Neural progenitor cell (in vitro differentiated cells): ENCODE results near the gene FARS2. TPM values are rescaled to one million over a fixed set of nuclear protein-coding genes. Genes with fewer than 3 reads are reported as not detected.

Experiments
- DNase-seq: peaks from one replicate; pipeline ENCODE4 v3.0.0-alpha.2; 2016; ENCODE audit warnings: low spot score
- H2AFZ ChIP-seq: fragments of 200-600 bp; sonication (generic); replicated peaks from 2 replicates; pipeline ENCODE4 v1.6.1; 2016; ENCODE audit warnings: antibody characterized with exemption
- H3F3A ChIP-seq: fragments of 200-600 bp; sonication (generic); 2 replicates; pipeline ENCODE4 v1.6.1; 2016; ENCODE audit warnings: antibody characterized with exemption, low read depth
- H3K27ac ChIP-seq: fragments of 200-600 bp; sonication (generic); 2 replicates; pipeline ENCODE4 v1.5.1; 2016; ENCODE audit warnings: mild to moderate bottlenecking
- H3K27me3 ChIP-seq: fragments of 200-600 bp; sonication (generic); 2 replicates; pipeline ENCODE4 v1.6.1; 2016; ENCODE audit warnings: mild to moderate bottlenecking, moderate library complexity
- H3K36me3 ChIP-seq: fragments of 200-600 bp; sonication (generic); 2 replicates; pipeline ENCODE4 v1.5.1; 2016
- H3K4me1 ChIP-seq: fragments of 200-600 bp; sonication (generic); 2 replicates; pipeline ENCODE4 v1.6.1; 2016; ENCODE audit warnings: mixed run types
- H3K4me2 ChIP-seq: fragments of 200-600 bp; sonication (generic); 2 replicates; pipeline ENCODE4 v1.6.1; 2016
- H3K4me3 ChIP-seq: fragments of 200-600 bp; sonication (generic); 2 replicates; pipeline ENCODE4 v1.5.1; 2016
- H3K79me2 ChIP-seq: fragments of 200-600 bp; sonication (generic); 2 replicates; pipeline ENCODE4 v1.6.1; 2016; ENCODE audit warnings: low read depth
- H3K9ac ChIP-seq: fragments of 200-600 bp; sonication (generic); 2 replicates; pipeline ENCODE4 v1.6.1; 2016
- H3K9me3 ChIP-seq: fragments of 200-600 bp; sonication (generic); 2 replicates; pipeline ENCODE4 v1.5.1; 2016; ENCODE audit warnings: low read depth
- H4K20me1 ChIP-seq: fragments of 200-600 bp; sonication (generic); 2 replicates; pipeline ENCODE4 v1.6.1; 2016; ENCODE audit warnings: low read depth
- H3K27ac Mint-ChIP-seq: 3 replicates; pipeline ENCODE4 v1.8.0; 2021; ENCODE audit warnings: mixed read lengths
- H3K27me3 Mint-ChIP-seq: 2 replicates; pipeline ENCODE4 v1.8.0; 2022; ENCODE audit warnings: low read depth, mild to moderate bottlenecking, inconsistent platforms, moderate library complexity, mixed read lengths; ENCODE audit not compliant: insufficient read depth
- H3K36me3 Mint-ChIP-seq: 3 replicates; pipeline ENCODE4 v1.8.0; 2021; ENCODE audit warnings: mixed read lengths
- H3K4me1 Mint-ChIP-seq: 3 replicates; pipeline ENCODE4 v1.8.0; 2021; ENCODE audit warnings: mixed read lengths
- H3K4me3 Mint-ChIP-seq: 3 replicates; pipeline ENCODE4 v1.8.0; 2021; ENCODE audit warnings: mild to moderate bottlenecking, moderate library complexity, mixed read lengths
- H3K9me3 Mint-ChIP-seq: 3 replicates; pipeline ENCODE4 v1.8.0; 2020; ENCODE audit warnings: mixed read lengths
- EZH2 ChIP-seq: fragments of 200-600 bp; sonication (generic); IDR thresholded peaks from 2 replicates; pipeline ENCODE4 v1.6.1; 2017; ENCODE audit warnings: antibody characterized with exemption, mild to moderate bottlenecking, moderate library complexity
- EZH2phosphoT487 ChIP-seq: fragments of 200-600 bp; sonication (generic); IDR thresholded peaks from 2 replicates; pipeline ENCODE4 v1.6.1; 2017; ENCODE audit warnings: antibody characterized with exemption
- total RNA-seq: library from RNA; depleted of rRNA; stranded (reverse); fragments of >200 nt; gene quantifications from 2 replicates; pipeline ENCODE4 v1.2.3, GENCODE V29; 2015; ENCODE audit warnings: low replicate concordance
- TF ChIP-seq, protein P1 (sequence below): fragments of 200-600 bp; sonication (generic); IDR thresholded peaks from 2 replicates; pipeline ENCODE4 v1.5.1; 2017; ENCODE audit warnings: antibody characterized with exemption, mild to moderate bottlenecking

The FARS2 gene
- total RNA-seq, 1 donor from 2014 or later = 10.8 TPM

DNA sequence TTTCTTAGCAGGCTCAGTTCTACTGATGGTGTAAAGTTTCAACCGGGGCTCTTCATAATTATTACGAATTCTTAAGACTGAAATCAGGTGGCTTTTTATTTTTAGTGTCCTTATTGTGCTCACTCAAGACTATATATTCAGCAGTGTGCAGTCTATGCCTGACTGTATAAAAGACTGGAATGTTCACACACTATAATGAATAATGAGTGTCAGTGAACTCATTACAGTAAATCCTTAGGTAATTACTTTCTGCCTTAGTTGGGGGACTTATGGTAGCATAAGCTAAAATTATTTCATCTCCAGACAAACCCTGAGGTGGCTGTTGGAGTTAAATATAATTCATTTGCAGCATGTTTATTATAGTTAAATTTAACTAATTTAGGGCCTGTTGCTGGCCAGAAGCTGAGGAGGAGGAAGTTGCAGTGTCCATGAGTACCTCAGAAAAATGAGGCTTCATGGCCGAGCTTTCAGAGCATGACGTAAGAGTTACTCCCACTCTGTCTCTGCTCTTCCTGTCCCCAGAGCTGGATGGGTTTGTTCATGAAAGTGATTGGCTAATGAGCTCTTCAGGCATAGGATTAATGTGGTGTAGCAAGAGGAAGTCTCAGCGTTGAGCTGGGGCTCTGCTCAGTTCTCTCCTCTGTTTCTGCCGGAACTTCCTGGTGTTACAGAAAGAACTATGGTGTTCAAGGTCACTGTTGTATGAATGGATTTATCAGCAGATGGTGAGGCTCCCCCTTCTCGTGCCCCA lies 409.7 kb downstream of the FARS2 start:
- no peak for DNase-seq
- H3K9me3 Mint-ChIP-seq = no peaks in the 10 kb centered on the region

DNA sequence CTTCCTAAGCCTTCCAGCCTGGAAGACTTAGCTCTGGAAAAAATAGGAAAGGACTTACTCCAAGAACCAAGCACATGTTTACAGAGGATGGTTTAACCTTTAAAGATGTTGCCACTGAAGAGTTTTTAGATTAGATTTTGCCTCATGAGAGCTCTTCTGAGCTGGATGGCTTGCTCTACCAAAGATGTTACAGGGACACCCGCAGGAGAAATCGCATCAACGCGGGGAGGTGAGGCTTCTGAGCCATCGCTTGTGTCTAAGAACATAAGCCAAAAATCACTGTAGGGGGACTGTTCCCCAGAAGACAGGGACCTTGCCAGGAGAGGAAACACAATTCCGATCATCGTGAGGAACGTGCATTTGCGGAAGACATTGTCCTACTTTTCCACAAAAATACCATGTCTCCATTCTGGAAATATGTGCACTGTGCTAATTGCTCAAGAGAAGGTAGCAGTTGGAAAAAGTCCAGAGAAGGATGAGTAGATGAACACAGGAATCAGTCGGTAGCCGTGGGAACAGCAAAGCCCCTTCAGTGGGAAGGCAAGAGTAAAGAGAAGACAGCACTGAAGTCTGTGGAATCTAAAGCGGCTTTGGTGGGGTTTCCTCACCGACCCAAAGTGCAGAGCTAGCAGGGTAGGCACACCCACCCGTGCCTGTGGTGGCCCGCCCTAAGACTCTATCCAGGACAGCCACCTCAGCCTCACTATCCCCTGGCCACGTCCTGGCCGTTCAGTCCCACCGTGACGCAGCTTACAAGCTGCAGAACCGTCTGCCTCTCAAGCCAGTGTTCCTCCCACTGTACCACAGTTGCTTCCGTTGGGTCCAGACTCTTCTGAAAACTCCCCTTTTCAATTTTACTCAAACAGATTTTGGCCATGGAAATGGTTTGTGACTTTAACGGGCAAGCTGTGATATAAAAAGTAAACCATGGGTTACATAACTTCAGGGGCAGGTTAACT lies 410.6 kb downstream of the FARS2 start:
- no peak overlapping the region for H2AFZ ChIP-seq
- H4K20me1 ChIP-seq = no peaks in the 10 kb centered on the region
- no peaks in the 10 kb centered on the region for H3K79me2 ChIP-seq
- H3K4me2 ChIP-seq = peak overlapping the region; percentile 24
- Mint-ChIP-seq H3K4me3 (no peak overlapping the region), H3K27me3 (no peaks in the 10 kb centered on the region), H3K36me3 (no peaks in the 10 kb centered on the region), H3K4me1 (peaks cover 23% of the 10 kb centered on the region), H3K9me3 (no peaks in the 10 kb centered on the region), H3K27ac (peak overlapping the region; percentile 73)
- peaks cover 8% of the 10 kb centered on the region for H3F3A ChIP-seq
- TF ChIP-seq EZH2phosphoT487 = no peak
- H3K4me1 ChIP-seq = peaks cover 25% of the 10 kb centered on the region
- H3K4me3 ChIP-seq = no peak overlapping the region
- no peak overlapping the region for H3K27ac ChIP-seq
- no peak for DNase-seq
- H3K27me3 ChIP-seq = no peaks in the 10 kb centered on the region
- H3K36me3 ChIP-seq = no peaks in the 10 kb centered on the region
- H3K9ac ChIP-seq = no peak overlapping the region
- H3K9me3 ChIP-seq = no peaks in the 10 kb centered on the region

More for the DNA sequence above, 409.7 kb downstream of the FARS2 start:
- Mint-ChIP-seq H3K27me3 (no peaks in the 10 kb centered on the region), H3K36me3 (no peaks in the 10 kb centered on the region), H3K27ac (no peak overlapping the region), H3K4me3 (no peak overlapping the region), H3K4me1 (peaks cover 23% of the 10 kb centered on the region)
- no peaks in the 10 kb centered on the region for H3K36me3 ChIP-seq
- H3K4me1 ChIP-seq = peaks cover 25% of the 10 kb centered on the region
- TF ChIP-seq EZH2 (no peak), EZH2phosphoT487 (no peak)
- TF ChIP-seq, protein P1, sequence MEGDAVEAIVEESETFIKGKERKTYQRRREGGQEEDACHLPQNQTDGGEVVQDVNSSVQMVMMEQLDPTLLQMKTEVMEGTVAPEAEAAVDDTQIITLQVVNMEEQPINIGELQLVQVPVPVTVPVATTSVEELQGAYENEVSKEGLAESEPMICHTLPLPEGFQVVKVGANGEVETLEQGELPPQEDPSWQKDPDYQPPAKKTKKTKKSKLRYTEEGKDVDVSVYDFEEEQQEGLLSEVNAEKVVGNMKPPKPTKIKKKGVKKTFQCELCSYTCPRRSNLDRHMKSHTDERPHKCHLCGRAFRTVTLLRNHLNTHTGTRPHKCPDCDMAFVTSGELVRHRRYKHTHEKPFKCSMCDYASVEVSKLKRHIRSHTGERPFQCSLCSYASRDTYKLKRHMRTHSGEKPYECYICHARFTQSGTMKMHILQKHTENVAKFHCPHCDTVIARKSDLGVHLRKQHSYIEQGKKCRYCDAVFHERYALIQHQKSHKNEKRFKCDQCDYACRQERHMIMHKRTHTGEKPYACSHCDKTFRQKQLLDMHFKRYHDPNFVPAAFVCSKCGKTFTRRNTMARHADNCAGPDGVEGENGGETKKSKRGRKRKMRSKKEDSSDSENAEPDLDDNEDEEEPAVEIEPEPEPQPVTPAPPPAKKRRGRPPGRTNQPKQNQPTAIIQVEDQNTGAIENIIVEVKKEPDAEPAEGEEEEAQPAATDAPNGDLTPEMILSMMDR = no peak
- H3K27ac ChIP-seq = no peak overlapping the region
- no peaks in the 10 kb centered on the region for H3K79me2 ChIP-seq
- H3K27me3 ChIP-seq = no peaks in the 10 kb centered on the region
- no peak overlapping the region for H3K9ac ChIP-seq
- H3K4me3 ChIP-seq = no peak overlapping the region
- no peaks in the 10 kb centered on the region for H4K20me1 ChIP-seq
- H3K4me2 ChIP-seq = peak overlapping the region; percentile 3
- H2AFZ ChIP-seq = no peak overlapping the region
- H3F3A ChIP-seq = peaks cover 8% of the 10 kb centered on the region
- no peaks in the 10 kb centered on the region for H3K9me3 ChIP-seq

DNA sequence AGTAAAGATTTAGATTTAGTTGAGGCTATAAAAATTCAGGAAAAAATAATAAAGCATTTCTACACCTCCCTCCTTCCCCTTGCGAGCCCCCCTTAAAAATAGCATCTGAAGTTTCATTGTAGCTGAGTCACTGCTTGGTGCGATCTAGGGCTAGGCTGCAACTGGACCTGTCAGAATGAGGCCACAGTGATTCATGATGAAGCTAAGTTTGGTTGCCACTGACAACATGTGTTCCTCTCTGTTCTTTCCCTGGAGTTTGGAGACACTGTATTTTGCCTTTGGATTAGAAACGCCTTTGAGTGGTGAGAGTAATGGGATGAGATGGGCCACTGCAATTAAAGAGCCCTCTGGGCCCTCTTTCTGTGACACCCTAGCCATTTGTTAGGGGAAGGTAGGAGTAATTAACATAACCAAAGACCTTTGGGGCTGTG lies 411.3 kb downstream of the FARS2 start:
- Histone ChIP-seq H3K79me2 (no peaks in the 10 kb centered on the region), H3K27me3 (no peaks in the 10 kb centered on the region), H3K4me3 (no peak overlapping the region), H3F3A (peaks cover 8% of the 10 kb centered on the region), H2AFZ (no peak overlapping the region), H3K27ac (no peak overlapping the region), H3K4me2 (peak overlapping the region; percentile 24), H3K9ac (no peak overlapping the region), H3K9me3 (no peaks in the 10 kb centered on the region), H3K4me1 (peaks cover 25% of the 10 kb centered on the region), H4K20me1 (no peaks in the 10 kb centered on the region), H3K36me3 (no peaks in the 10 kb centered on the region)
- no peaks in the 10 kb centered on the region for H3K9me3 Mint-ChIP-seq
- H3K27me3 Mint-ChIP-seq = no peaks in the 10 kb centered on the region
- DNase-seq = peak; percentile 25
- H3K36me3 Mint-ChIP-seq = no peaks in the 10 kb centered on the region
- H3K4me3 Mint-ChIP-seq = no peak overlapping the region
- H3K27ac Mint-ChIP-seq = no peak overlapping the region
- H3K4me1 Mint-ChIP-seq = peaks cover 23% of the 10 kb centered on the region
- TF ChIP-seq EZH2phosphoT487 (no peak), EZH2 (no peak)
- TF ChIP-seq, protein P1 = no peak
